OCI-LY7 (cell line): Measurements from ENCODE around the gene C8A. TPM values are rescaled to one million over a fixed set of nuclear protein-coding genes. Genes with fewer than 3 reads are reported as not detected.

ENCODE experiments used
- BruUV-seq: library from RNA; stranded (reverse); fragments of 400-500 nt; replicated peaks from 2 replicates; lab custom pipeline; 2021; lab: Mats Ljungman, UMichigan
- CTCF ChIA-PET: fragments of 300-600 bp; sonication (Branson Sonifier 250); formaldehyde crosslinking; loops from one replicate; lab custom pipeline; 2022; ENCODE audit warnings: antibody characterized with exemption; ENCODE audit not compliant: unreplicated experiment; lab: Charles Lee
- POLR2A ChIA-PET: fragments of 300-600 bp; sonication (Branson Sonifier 250); formaldehyde crosslinking; loops from one replicate; lab custom pipeline; 2022; ENCODE audit warnings: antibody characterized with exemption; lab: Charles Lee
- DNase-seq: peaks from one replicate; pipeline ENCODE4 v3.0.0-alpha.2; 2015; ENCODE audit warnings: low spot score
- H2AFZ ChIP-seq: fragments of 200-600 bp; sonication (generic), shearing (Covaris generic); 2 replicates; pipeline ENCODE4 v1.6.1; 2014; ENCODE audit warnings: mild to moderate bottlenecking, antibody characterized with exemption, low read length, moderate library complexity
- H3K27ac ChIP-seq: fragments of 200-600 bp; sonication (generic); 2 replicates; pipeline ENCODE4 v1.5.1; 2014; ENCODE audit warnings: mixed run types, low read depth, mild to moderate bottlenecking, moderate library complexity, low read length, inconsistent platforms; ENCODE audit not compliant: poor library complexity, severe bottlenecking
- H3K36me3 ChIP-seq: fragments of 200-600 bp; sonication (generic); 2 replicates; pipeline ENCODE4 v1.6.1; 2014; ENCODE audit warnings: mild to moderate bottlenecking, antibody characterized with exemption, low read length, moderate library complexity, mixed read lengths; ENCODE audit not compliant: insufficient read depth
- H3K4me1 ChIP-seq: fragments of 200-600 bp; sonication (generic); 2 replicates; pipeline ENCODE4 v1.5.1; 2014; ENCODE audit warnings: mild to moderate bottlenecking, low read length; ENCODE audit not compliant: insufficient read depth, poor library complexity, severe bottlenecking
- H3K4me2 ChIP-seq: fragments of 200-600 bp; sonication (generic); 2 replicates; pipeline ENCODE4 v1.6.1; 2014; ENCODE audit warnings: mild to moderate bottlenecking, low read length
- H3K4me3 ChIP-seq: fragments of 200-600 bp; sonication (generic); 2 replicates; pipeline ENCODE4 v1.5.1; 2014; ENCODE audit warnings: mild to moderate bottlenecking, low read depth, low read length; ENCODE audit not compliant: poor library complexity, severe bottlenecking
- H3K79me2 ChIP-seq: fragments of 200-600 bp; sonication (generic); 2 replicates; pipeline ENCODE4 v1.6.1; 2016; ENCODE audit warnings: low read depth, mild to moderate bottlenecking, low read length, moderate library complexity, mixed read lengths; ENCODE audit not compliant: insufficient read depth
- H3K9me2 ChIP-seq: fragments of 200-600 bp; sonication (generic); 2 replicates; pipeline ENCODE4 v1.6.1; 2016; ENCODE audit warnings: mild to moderate bottlenecking, low read length, mixed read lengths; ENCODE audit not compliant: insufficient read depth
- H3K9me3 ChIP-seq: fragments of 200-600 bp; sonication (generic); 2 replicates; pipeline ENCODE4 v1.6.1; 2014; ENCODE audit warnings: mild to moderate bottlenecking, mixed run types, low read length, mixed read lengths
- H4K20me1 ChIP-seq: fragments of 200-600 bp; sonication (generic); 2 replicates; pipeline ENCODE4 v1.6.1; 2014; ENCODE audit warnings: mild to moderate bottlenecking, antibody characterized with exemption, low read length, moderate library complexity, mixed read lengths; ENCODE audit not compliant: insufficient read depth
- CTCF ChIP-seq: fragments of 200-600 bp; sonication (generic); conservative IDR thresholded peaks from 2 replicates; pipeline ENCODE4 v1.5.1; 2014; ENCODE audit warnings: mild to moderate bottlenecking, antibody characterized with exemption, low read length, moderate library complexity, mixed read lengths
- EZH2phosphoT487 ChIP-seq: fragments of 200-600 bp; sonication (generic); IDR thresholded peaks from 2 replicates; pipeline ENCODE4 v1.6.1; 2018; ENCODE audit warnings: low read depth, borderline replicate concordance, mild to moderate bottlenecking, mixed run types, antibody characterized with exemption, low read length, moderate library complexity, mixed read lengths
- intact Hi-C: fragments of 100-400 bp; cut with micrococcal nuclease; formaldehyde crosslinking; loops from one replicate; pipeline ENCODE4 v1.10.0; 2022; ENCODE audit not compliant: unreplicated experiment
- total RNA-seq, 2 experiments: library from RNA; depleted of rRNA in 1 of 2; stranded (reverse); fragments of >200 nt in 1 of 2; shearing (Covaris generic) in 1 of 2; gene quantifications; 2 replicates each; pipeline ENCODE4 v1.2.3, GENCODE V29; 2014 to 2022

C8A gene
- total RNA-seq, 2 experiments from 2014 or later, result not detected

DNA sequence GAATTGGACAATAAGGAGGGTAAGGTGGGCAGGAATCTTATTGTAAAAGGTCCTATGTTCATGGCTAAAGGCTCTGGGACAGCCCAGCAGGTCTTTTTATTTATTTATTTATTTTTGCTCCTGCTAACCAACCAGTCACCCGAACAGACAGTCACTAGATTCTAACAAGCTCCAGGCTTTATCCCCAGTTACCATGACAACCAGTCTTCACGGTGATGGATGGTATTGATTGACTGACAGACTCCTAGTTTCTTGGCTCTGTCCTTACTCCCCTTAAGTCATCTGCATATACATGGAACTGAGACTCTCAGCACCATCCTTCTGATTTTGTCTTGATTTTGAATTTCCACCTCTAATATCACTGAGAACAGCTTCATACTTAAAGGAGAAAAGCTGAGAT lies 44.3 kb downstream of the C8A start:
- POLR2A ChIA-PET, result no interaction called here
- H2AFZ ChIP-seq, result no peak overlapping the region
- H3K9me3 ChIP-seq, result no peaks in the 10 kb centered on the region
- TF ChIP-seq EZH2phosphoT487, result no peak
- TF ChIP-seq CTCF, result no peak
- no peaks in the 10 kb centered on the region for H3K79me2 ChIP-seq
- intact Hi-C loops, result no loop called here
- CTCF ChIA-PET, result no interaction called here
- H3K4me2 ChIP-seq, result no peak overlapping the region
- DNase-seq, result no peak
- no peaks in the 10 kb centered on the region for H3K36me3 ChIP-seq
- no peaks in the 10 kb centered on the region for H3K4me1 ChIP-seq
- no peaks in the 10 kb centered on the region for H4K20me1 ChIP-seq
- BruUV-seq, result no TSS peak
- H3K4me3 ChIP-seq, result no peak overlapping the region
- no peaks in the 10 kb centered on the region for H3K9me2 ChIP-seq
- no peak overlapping the region for H3K27ac ChIP-seq

GRCh38 chr1:56901716-56902115 lies 47.1 kb downstream of the C8A start:
- no peaks in the 10 kb centered on the region for H3K9me2 ChIP-seq
- DNase-seq, result no peak
- intact Hi-C loops, result no loop called here
- H3K4me2 ChIP-seq, result no peak overlapping the region
- H4K20me1 ChIP-seq, result no peaks in the 10 kb centered on the region
- H3K9me3 ChIP-seq, result no peaks in the 10 kb centered on the region
- no peaks in the 10 kb centered on the region for H3K4me1 ChIP-seq
- no peak overlapping the region for H2AFZ ChIP-seq
- CTCF ChIA-PET, result interaction anchor here (0.8 kb wide), 1 partner anchor 217 kb away, joined by 3 read pairs; no protein-coding TSS in a partner anchor
- no peaks in the 10 kb centered on the region for H3K79me2 ChIP-seq
- no peak overlapping the region for H3K27ac ChIP-seq
- BruUV-seq, result no TSS peak
- H3K36me3 ChIP-seq, result no peaks in the 10 kb centered on the region
- H3K4me3 ChIP-seq, result no peak overlapping the region
- POLR2A ChIA-PET, result no interaction called here
- TF ChIP-seq CTCF (no peak), EZH2phosphoT487 (no peak)

DNA sequence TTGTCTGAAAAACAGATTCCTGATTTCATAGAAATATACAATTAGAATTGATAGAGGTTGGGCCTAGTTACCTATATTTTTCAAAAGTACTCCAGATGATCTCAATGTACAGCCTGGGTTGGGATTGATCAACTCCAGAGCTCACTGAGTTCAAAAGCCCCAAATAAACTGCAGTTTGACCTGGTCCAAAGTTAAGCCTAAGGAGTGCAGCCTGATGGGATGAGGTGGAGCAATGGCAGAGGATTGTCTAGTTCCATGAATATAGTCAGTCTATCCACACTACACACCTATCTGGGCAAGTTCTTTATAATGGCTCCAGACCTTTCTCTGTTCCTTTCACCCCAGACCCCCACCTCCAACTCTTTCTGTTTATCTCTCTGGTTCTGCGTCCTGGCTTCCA lies 49.2 kb downstream of the C8A start:
- Histone ChIP-seq H3K4me3 (no peak overlapping the region), H3K27ac (no peak overlapping the region), H3K36me3 (no peaks in the 10 kb centered on the region), H3K79me2 (no peaks in the 10 kb centered on the region), H3K4me1 (no peaks in the 10 kb centered on the region), H2AFZ (no peak overlapping the region), H3K4me2 (no peak overlapping the region), H3K9me3 (no peaks in the 10 kb centered on the region), H4K20me1 (no peaks in the 10 kb centered on the region), H3K9me2 (no peaks in the 10 kb centered on the region)
- intact Hi-C loops, result no loop called here
- CTCF ChIA-PET, result no interaction called here
- no TSS peak for BruUV-seq
- POLR2A ChIA-PET, result no interaction called here
- no peak for TF ChIP-seq EZH2phosphoT487
- TF ChIP-seq CTCF, result no peak
- no peak for DNase-seq
